Activated naive CD4-positive, alpha-beta T cell treated with anti-CD3 and anti-CD28 coated beads for 36 hours (primary cell): ENCODE results near the gene CDK3. TPM values are rescaled to one million over a fixed set of nuclear protein-coding genes. Genes with fewer than 3 reads are reported as not detected.

ENCODE experiments used
- CTCF ChIA-PET: fragments of 350-600 bp; sonication (Branson Sonifier 250); formaldehyde crosslinking; loops from one replicate; lab custom pipeline; 2021; ENCODE audit warnings: antibody characterized with exemption; lab: Charles Lee
- DNase-seq: peaks from one replicate; pipeline ENCODE4 v3.0.0-alpha.2; 2020
- H3K27ac Mint-ChIP-seq: one replicate; pipeline ENCODE4 v1.8.0; 2021; ENCODE audit warnings: mild to moderate bottlenecking, mixed read lengths
- H3K27me3 Mint-ChIP-seq: one replicate; pipeline ENCODE4 v1.8.0; 2021; ENCODE audit warnings: low read depth, mixed read lengths
- H3K36me3 Mint-ChIP-seq: one replicate; pipeline ENCODE4 v1.8.0; 2021; ENCODE audit warnings: low read depth, mixed read lengths
- H3K4me1 Mint-ChIP-seq: one replicate; pipeline ENCODE4 v1.8.0; 2021; ENCODE audit warnings: low read depth, mixed read lengths
- H3K4me3 Mint-ChIP-seq: one replicate; pipeline ENCODE4 v1.8.0; 2021; ENCODE audit warnings: mild to moderate bottlenecking, moderate library complexity, mixed read lengths
- H3K9me3 Mint-ChIP-seq: one replicate; pipeline ENCODE4 v1.8.0; 2021; ENCODE audit warnings: mixed read lengths
- intact Hi-C: fragments of 100-400 bp; cut with micrococcal nuclease; formaldehyde crosslinking; loops from one replicate; pipeline ENCODE4 v1.15.1; 2023
- total RNA-seq, 2 experiments: library from RNA; stranded (reverse); gene quantifications; one replicate each; pipeline ENCODE4 v1.2.3, GENCODE V29; 2021

The CDK3 gene
- total RNA-seq, 2 experiments from 2014 or later = 3.1 to 5.0 TPM

- Mint-ChIP-seq H3K9me3 (no peaks in the 10 kb centered on the region), H3K36me3 (peaks cover 9% of the 10 kb centered on the region), H3K4me1 (peaks cover 30% of the 10 kb centered on the region), H3K27ac (no peak overlapping the region), H3K27me3 (no peaks in the 10 kb centered on the region), H3K4me3 (no peak overlapping the region)
- no peak for DNase-seq
- CTCF ChIA-PET = interaction anchor here (1.3 kb wide), 1 partner anchor 12 kb away, joined by 6 read pairs; no protein-coding TSS in a partner anchor
- intact Hi-C loops = loop anchor here (5.0 kb wide), 2 partner anchors 144 to 476 kb away; partner anchors contain the start of gene UBE2O
Observed at GRCh38 chr17:75976175-75976848, 24.3 kb upstream of the CDK3 start.

GRCh38 chr17:75978938-75979704 lies 21.5 kb upstream of the CDK3 start, which contains the start of the genes ACOX1 and TEN1:
Gene ACOX1, minus strand, starts transcription at chr17:75979166. Its CDS starts 93 bp downstream, at chr17:75979073.
Gene TEN1, plus strand, starts transcription at chr17:75979240. Its CDS starts 6,953 bp downstream, at chr17:75986193.
- intact Hi-C loops = loop anchor here (1.0 to 5.0 kb wide), 7 partner anchors 18 to 473 kb away; partner anchors contain the start of genes FBF1, UBE2O, UNK and WBP2
- CTCF ChIA-PET = interaction anchor here (0.6 to 1.2 kb wide), 2 partner anchors 9 to 10 kb away, joined by 3 to 4 read pairs; no protein-coding TSS in a partner anchor
- no peaks in the 10 kb centered on the region for H3K9me3 Mint-ChIP-seq
- peak within 1 kb of the TSS; percentile 99 for H3K4me3 Mint-ChIP-seq
- peaks cover 30% of the 10 kb centered on the region for H3K4me1 Mint-ChIP-seq
- peaks cover 7% of the 10 kb centered on the region for H3K36me3 Mint-ChIP-seq
- no peaks in the 10 kb centered on the region for H3K27me3 Mint-ChIP-seq
- peak within 1 kb of the TSS; percentile 100 for H3K27ac Mint-ChIP-seq
- peak; percentile 98 for DNase-seq

- Mint-ChIP-seq H3K9me3 (no peaks in the 10 kb centered on the region), H3K4me1 (peaks cover 30% of the 10 kb centered on the region), H3K27me3 (no peaks in the 10 kb centered on the region), H3K4me3 (peak overlapping the region; percentile 99), H3K36me3 (peaks cover 7% of the 10 kb centered on the region), H3K27ac (peak overlapping the region; percentile 100)
- CTCF ChIA-PET = interaction anchor here (0.6 to 1.5 kb wide), 4 partner anchors 25 to 323 kb away, joined by 3 to 6 read pairs (median 4); no protein-coding TSS in a partner anchor
- no peak for DNase-seq
- intact Hi-C loops = loop anchor here (1.0 to 5.0 kb wide), 7 partner anchors 17 to 473 kb away; partner anchors contain the start of genes FBF1, UBE2O, UNK and WBP2
Observed at GRCh38 chr17:75979705-75980187, 20.9 kb upstream of the CDK3 start.

- no peaks in the 10 kb centered on the region for H3K9me3 Mint-ChIP-seq
- peaks cover 28% of the 10 kb centered on the region for H3K4me1 Mint-ChIP-seq
- H3K27me3 Mint-ChIP-seq = no peaks in the 10 kb centered on the region
- H3K4me3 Mint-ChIP-seq = peak overlapping the region; percentile 99
- peaks cover 7% of the 10 kb centered on the region for H3K36me3 Mint-ChIP-seq
- CTCF ChIA-PET = interaction anchor here (0.6 to 1.5 kb wide), 6 partner anchors 20 to 469 kb away, joined by 3 to 6 read pairs (median 4); partner anchors contain the start of gene CDK3
- intact Hi-C loops = no loop called here
- no peak for DNase-seq
- H3K27ac Mint-ChIP-seq = peak overlapping the region; percentile 100
Observed at GRCh38 chr17:75980188-75981018, 20.3 kb upstream of the CDK3 start.

- intact Hi-C loops = no loop called here
- CTCF ChIA-PET = interaction anchor here (0.7 to 1.5 kb wide), 4 partner anchors 19 to 468 kb away, joined by 3 to 6 read pairs (median 4); partner anchors contain the start of gene CDK3
- Mint-ChIP-seq H3K27ac (peak overlapping the region; percentile 100), H3K36me3 (peaks cover 7% of the 10 kb centered on the region), H3K27me3 (no peaks in the 10 kb centered on the region), H3K4me3 (peak overlapping the region; percentile 99), H3K9me3 (no peaks in the 10 kb centered on the region), H3K4me1 (peaks cover 22% of the 10 kb centered on the region)
- no peak for DNase-seq
Observed at GRCh38 chr17:75981019-75981615, 19.5 kb upstream of the CDK3 start.

GRCh38 chr17:75983501-75984181 lies 17.0 kb upstream of the CDK3 start:
- no peak overlapping the region for H3K27ac Mint-ChIP-seq
- CTCF ChIA-PET = interaction anchor here (0.6 to 1.1 kb wide), 2 partner anchors 16 to 19 kb away, joined by 4 to 7 read pairs; no protein-coding TSS in a partner anchor
- H3K27me3 Mint-ChIP-seq = no peaks in the 10 kb centered on the region

GRCh38 chr17:75985986-75986385 lies 14.7 kb upstream of the CDK3 start:
- Mint-ChIP-seq H3K9me3 (no peaks in the 10 kb centered on the region), H3K27me3 (no peaks in the 10 kb centered on the region), H3K36me3 (no peaks in the 10 kb centered on the region), H3K4me1 (no peaks in the 10 kb centered on the region), H3K4me3 (no peak overlapping the region), H3K27ac (no peak overlapping the region)
- intact Hi-C loops = no loop called here
- CTCF ChIA-PET = no interaction called here
- no peak for DNase-seq

More at GRCh38 chr17:75983501-75984181, 17.0 kb upstream of the CDK3 start:
- no peak overlapping the region for H3K4me3 Mint-ChIP-seq
- H3K36me3 Mint-ChIP-seq = peaks cover 3% of the 10 kb centered on the region
- no peaks in the 10 kb centered on the region for H3K9me3 Mint-ChIP-seq
- peaks cover 6% of the 10 kb centered on the region for H3K4me1 Mint-ChIP-seq
- intact Hi-C loops = no loop called here
- DNase-seq = no peak

- DNase-seq = no peak
- no peaks in the 10 kb centered on the region for H3K4me1 Mint-ChIP-seq
- no peak overlapping the region for H3K27ac Mint-ChIP-seq
- H3K4me3 Mint-ChIP-seq = no peak overlapping the region
- no peaks in the 10 kb centered on the region for H3K9me3 Mint-ChIP-seq
- CTCF ChIA-PET = no interaction called here
- intact Hi-C loops = no loop called here
- H3K36me3 Mint-ChIP-seq = no peaks in the 10 kb centered on the region
- H3K27me3 Mint-ChIP-seq = no peaks in the 10 kb centered on the region
Observed at GRCh38 chr17:75987041-75987440, 13.6 kb upstream of the CDK3 start.

GRCh38 chr17:75991396-75991795 lies 9.3 kb upstream of the CDK3 start:
- Mint-ChIP-seq H3K4me3 (no peak overlapping the region), H3K36me3 (peaks cover 2% of the 10 kb centered on the region), H3K27me3 (no peaks in the 10 kb centered on the region), H3K9me3 (no peaks in the 10 kb centered on the region), H3K4me1 (peaks cover 3% of the 10 kb centered on the region), H3K27ac (no peak overlapping the region)
- no peak for DNase-seq
- CTCF ChIA-PET = interaction anchor here (0.6 to 2.1 kb wide), 3 partner anchors 13 to 250 kb away, joined by 3 to 8 read pairs (median 6); no protein-coding TSS in a partner anchor
- intact Hi-C loops = no loop called here

- Mint-ChIP-seq H3K4me1 (peaks cover 16% of the 10 kb centered on the region), H3K9me3 (no peaks in the 10 kb centered on the region), H3K36me3 (peaks cover 2% of the 10 kb centered on the region), H3K27ac (no peak overlapping the region), H3K27me3 (no peaks in the 10 kb centered on the region), H3K4me3 (no peak overlapping the region)
- no peak for DNase-seq
- intact Hi-C loops = no loop called here
- CTCF ChIA-PET = interaction anchor here (0.6 to 3.7 kb wide), 3 partner anchors 11 to 85 kb away, joined by 3 to 11 read pairs (median 3); no protein-coding TSS in a partner anchor
Observed at GRCh38 chr17:75994802-75995370, 5.8 kb upstream of the CDK3 start.
